WTC11 (cell line): ENCODE measurements around the gene RING1. TPM values are rescaled to one million over a fixed set of nuclear protein-coding genes. Genes with fewer than 3 reads are reported as not detected.

Experiments
- ATAC-seq: fragments of 200-7000 bp; cut with Tn5 transposase; 2 replicates; pipeline ENCODE4 v1.10.0; 2021; ENCODE audit warnings: mild to moderate bottlenecking, moderate library complexity
- CTCF ChIA-PET: fragments of 300-600 bp; sonication (Branson Sonifier 250); formaldehyde crosslinking; loops from one replicate; lab custom pipeline; 2021; ENCODE audit warnings: antibody characterized with exemption; lab: Charles Lee
- POLR2A ChIA-PET: fragments of 350-600 bp; sonication (Branson Sonifier 250); formaldehyde crosslinking; loops from one replicate; lab custom pipeline; 2021; ENCODE audit warnings: antibody characterized with exemption; lab: Charles Lee
- DNase-seq: peaks from one replicate; pipeline ENCODE4 v3.0.0; 2021; ENCODE audit warnings: low spot score
- H3K27ac Mint-ChIP-seq: 2 replicates; pipeline ENCODE4 v1.8.0; 2021; ENCODE audit warnings: mixed read lengths
- H3K27me3 Mint-ChIP-seq: 2 replicates; pipeline ENCODE4 v1.8.0; 2021; ENCODE audit warnings: low read depth, mild to moderate bottlenecking, moderate library complexity, mixed read lengths
- H3K36me3 Mint-ChIP-seq: 2 replicates; pipeline ENCODE4 v1.8.0; 2021; ENCODE audit warnings: mixed read lengths
- H3K4me1 Mint-ChIP-seq: 2 replicates; pipeline ENCODE4 v1.8.0; 2022; ENCODE audit warnings: mixed read lengths
- H3K4me3 Mint-ChIP-seq: 2 replicates; pipeline ENCODE4 v1.8.0; 2021; ENCODE audit warnings: mild to moderate bottlenecking, moderate library complexity, mixed read lengths
- H3K9me3 Mint-ChIP-seq: 2 replicates; pipeline ENCODE4 v1.8.0; 2021; ENCODE audit warnings: mixed read lengths
- CBFB ChIP-seq: sonication (generic); formaldehyde crosslinking; IDR thresholded peaks from 2 replicates; pipeline ENCODE4 v1.8.1; 2022; ENCODE audit warnings: mild to moderate bottlenecking, low read depth, missing genetic modification reagents
- CREM ChIP-seq: sonication (generic); formaldehyde crosslinking; IDR thresholded peaks from 2 replicates; pipeline ENCODE4 v1.8.1; 2022; ENCODE audit warnings: mild to moderate bottlenecking, missing genetic modification reagents, moderate library complexity
- GABPB1 ChIP-seq: sonication (generic); formaldehyde crosslinking; IDR thresholded peaks from 2 replicates; pipeline ENCODE4 v1.8.1; 2023; ENCODE audit warnings: mild to moderate bottlenecking, missing genetic modification reagents
- NFATC4 ChIP-seq: fragments of 250-450 bp; sonication (Bioruptor Pico); IDR thresholded peaks from 2 replicates; pipeline ENCODE4 v1.9.0; 2021; ENCODE audit warnings: mild to moderate bottlenecking
- NR3C1 ChIP-seq: sonication (generic); formaldehyde crosslinking; conservative IDR thresholded peaks from 2 replicates; pipeline ENCODE4 v1.8.1; 2023; ENCODE audit warnings: low read depth, mild to moderate bottlenecking, missing genetic modification reagents
- SP1 ChIP-seq: sonication (generic); formaldehyde crosslinking; conservative IDR thresholded peaks from 2 replicates; pipeline ENCODE4 v1.8.1; 2022; ENCODE audit warnings: missing genetic modification reagents
- ZNF232 ChIP-seq: sonication (generic); formaldehyde crosslinking; IDR thresholded peaks from 2 replicates; pipeline ENCODE4 v1.8.0; 2022; ENCODE audit warnings: mild to moderate bottlenecking, missing genetic modification reagents
- total RNA-seq: library from RNA; stranded (reverse); gene quantifications from 3 replicates; pipeline ENCODE4 v1.2.3, GENCODE V29; 2021
- TF ChIP-seq, protein P1 (sequence below): fragments of 250-450 bp; sonication (Bioruptor Pico); IDR thresholded peaks from 2 replicates; pipeline ENCODE4 v1.9.0; 2021; ENCODE audit warnings: mild to moderate bottlenecking, borderline replicate concordance
- TF ChIP-seq, protein P2 (sequence below): sonication (generic); formaldehyde crosslinking; IDR thresholded peaks from 2 replicates; pipeline ENCODE4 v1.8.1; 2023; ENCODE audit warnings: mild to moderate bottlenecking, missing genetic modification reagents, borderline replicate concordance
- TF ChIP-seq, protein P3 (sequence below): sonication (generic); formaldehyde crosslinking; IDR thresholded peaks from 2 replicates; pipeline ENCODE4 v1.8.0; 2022; ENCODE audit warnings: missing genetic modification reagents
- TF ChIP-seq, protein P4 (sequence below): sonication (generic); formaldehyde crosslinking; IDR thresholded peaks from 2 replicates; pipeline ENCODE4 v1.8.0; 2023; ENCODE audit warnings: missing genetic modification reagents, mild to moderate bottlenecking, borderline replicate concordance
- TF ChIP-seq, protein P5 (sequence below): sonication (generic); formaldehyde crosslinking; IDR thresholded peaks from 2 replicates; pipeline ENCODE4 v1.8.1; 2022; ENCODE audit warnings: low read depth, mild to moderate bottlenecking, moderate library complexity, missing genetic modification reagents, borderline replicate concordance

Gene RING1
- total RNA-seq, 1 experiment from 2014 or later = 26.6 TPM

DNA sequence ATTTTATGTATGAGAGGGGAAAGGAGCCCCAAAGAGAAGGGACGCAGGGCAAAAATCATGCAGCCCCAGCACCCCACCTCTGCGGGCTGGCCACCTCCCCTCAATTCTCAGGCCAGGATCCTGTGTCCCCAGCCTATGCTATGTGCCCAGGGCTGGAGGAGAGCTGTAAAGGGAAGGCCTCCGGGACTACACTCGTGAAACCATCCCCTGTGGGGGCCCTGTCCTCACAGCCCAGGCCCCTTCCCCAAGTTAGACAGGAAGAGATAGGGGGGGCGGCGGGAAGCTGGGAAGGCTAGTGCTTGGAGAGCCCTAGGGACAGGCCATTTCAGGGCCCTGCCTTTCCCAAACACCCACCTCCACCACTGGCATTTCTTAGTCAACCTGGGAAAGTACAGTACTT is 14.7 kb upstream of the RING1 start (continued):
- TF ChIP-seq, protein P1, sequence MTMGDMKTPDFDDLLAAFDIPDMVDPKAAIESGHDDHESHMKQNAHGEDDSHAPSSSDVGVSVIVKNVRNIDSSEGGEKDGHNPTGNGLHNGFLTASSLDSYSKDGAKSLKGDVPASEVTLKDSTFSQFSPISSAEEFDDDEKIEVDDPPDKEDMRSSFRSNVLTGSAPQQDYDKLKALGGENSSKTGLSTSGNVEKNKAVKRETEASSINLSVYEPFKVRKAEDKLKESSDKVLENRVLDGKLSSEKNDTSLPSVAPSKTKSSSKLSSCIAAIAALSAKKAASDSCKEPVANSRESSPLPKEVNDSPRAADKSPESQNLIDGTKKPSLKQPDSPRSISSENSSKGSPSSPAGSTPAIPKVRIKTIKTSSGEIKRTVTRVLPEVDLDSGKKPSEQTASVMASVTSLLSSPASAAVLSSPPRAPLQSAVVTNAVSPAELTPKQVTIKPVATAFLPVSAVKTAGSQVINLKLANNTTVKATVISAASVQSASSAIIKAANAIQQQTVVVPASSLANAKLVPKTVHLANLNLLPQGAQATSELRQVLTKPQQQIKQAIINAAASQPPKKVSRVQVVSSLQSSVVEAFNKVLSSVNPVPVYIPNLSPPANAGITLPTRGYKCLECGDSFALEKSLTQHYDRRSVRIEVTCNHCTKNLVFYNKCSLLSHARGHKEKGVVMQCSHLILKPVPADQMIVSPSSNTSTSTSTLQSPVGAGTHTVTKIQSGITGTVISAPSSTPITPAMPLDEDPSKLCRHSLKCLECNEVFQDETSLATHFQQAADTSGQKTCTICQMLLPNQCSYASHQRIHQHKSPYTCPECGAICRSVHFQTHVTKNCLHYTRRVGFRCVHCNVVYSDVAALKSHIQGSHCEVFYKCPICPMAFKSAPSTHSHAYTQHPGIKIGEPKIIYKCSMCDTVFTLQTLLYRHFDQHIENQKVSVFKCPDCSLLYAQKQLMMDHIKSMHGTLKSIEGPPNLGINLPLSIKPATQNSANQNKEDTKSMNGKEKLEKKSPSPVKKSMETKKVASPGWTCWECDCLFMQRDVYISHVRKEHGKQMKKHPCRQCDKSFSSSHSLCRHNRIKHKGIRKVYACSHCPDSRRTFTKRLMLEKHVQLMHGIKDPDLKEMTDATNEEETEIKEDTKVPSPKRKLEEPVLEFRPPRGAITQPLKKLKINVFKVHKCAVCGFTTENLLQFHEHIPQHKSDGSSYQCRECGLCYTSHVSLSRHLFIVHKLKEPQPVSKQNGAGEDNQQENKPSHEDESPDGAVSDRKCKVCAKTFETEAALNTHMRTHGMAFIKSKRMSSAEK (CRISPR knock-in tag) = no peak

DNA sequence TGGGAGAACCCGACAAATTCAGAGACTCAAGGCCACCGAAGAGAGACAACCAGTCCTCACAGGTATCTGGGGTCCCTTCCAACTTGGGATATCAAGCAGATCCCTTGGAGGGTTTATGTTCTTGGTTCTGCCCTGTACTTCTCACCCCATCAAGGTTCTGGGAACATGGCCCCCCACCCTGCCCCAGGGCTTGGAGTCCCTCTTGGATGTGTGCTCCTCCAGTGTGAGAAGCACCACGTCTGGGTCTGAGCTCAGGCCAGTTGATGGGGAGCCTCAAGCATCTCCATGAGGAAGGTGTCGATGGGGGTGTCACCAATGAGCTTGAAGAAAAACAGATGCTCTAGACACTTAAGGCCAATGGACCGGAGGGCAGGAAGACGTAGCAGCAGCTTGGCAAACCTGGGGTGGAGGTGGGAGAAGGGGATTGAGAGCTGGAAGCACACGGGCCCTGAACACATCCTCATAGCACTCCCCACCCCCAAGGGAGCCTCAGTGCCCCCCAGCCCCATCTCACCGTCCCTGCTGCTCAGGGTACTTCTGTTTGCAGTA is 13.8 kb upstream of the RING1 start:
- CTCF ChIA-PET = interaction anchor here (1.6 to 1.9 kb wide), 3 partner anchors 22 to 194 kb away, joined by 3 to 10 read pairs (median 4); no protein-coding TSS in a partner anchor
- Mint-ChIP-seq H3K27ac (no peak overlapping the region), H3K4me1 (peaks cover 30% of the 10 kb centered on the region), H3K4me3 (no peak overlapping the region), H3K27me3 (peaks cover 23% of the 10 kb centered on the region), H3K9me3 (no peaks in the 10 kb centered on the region), H3K36me3 (peaks cover 17% of the 10 kb centered on the region)
- TF ChIP-seq, protein P2, sequence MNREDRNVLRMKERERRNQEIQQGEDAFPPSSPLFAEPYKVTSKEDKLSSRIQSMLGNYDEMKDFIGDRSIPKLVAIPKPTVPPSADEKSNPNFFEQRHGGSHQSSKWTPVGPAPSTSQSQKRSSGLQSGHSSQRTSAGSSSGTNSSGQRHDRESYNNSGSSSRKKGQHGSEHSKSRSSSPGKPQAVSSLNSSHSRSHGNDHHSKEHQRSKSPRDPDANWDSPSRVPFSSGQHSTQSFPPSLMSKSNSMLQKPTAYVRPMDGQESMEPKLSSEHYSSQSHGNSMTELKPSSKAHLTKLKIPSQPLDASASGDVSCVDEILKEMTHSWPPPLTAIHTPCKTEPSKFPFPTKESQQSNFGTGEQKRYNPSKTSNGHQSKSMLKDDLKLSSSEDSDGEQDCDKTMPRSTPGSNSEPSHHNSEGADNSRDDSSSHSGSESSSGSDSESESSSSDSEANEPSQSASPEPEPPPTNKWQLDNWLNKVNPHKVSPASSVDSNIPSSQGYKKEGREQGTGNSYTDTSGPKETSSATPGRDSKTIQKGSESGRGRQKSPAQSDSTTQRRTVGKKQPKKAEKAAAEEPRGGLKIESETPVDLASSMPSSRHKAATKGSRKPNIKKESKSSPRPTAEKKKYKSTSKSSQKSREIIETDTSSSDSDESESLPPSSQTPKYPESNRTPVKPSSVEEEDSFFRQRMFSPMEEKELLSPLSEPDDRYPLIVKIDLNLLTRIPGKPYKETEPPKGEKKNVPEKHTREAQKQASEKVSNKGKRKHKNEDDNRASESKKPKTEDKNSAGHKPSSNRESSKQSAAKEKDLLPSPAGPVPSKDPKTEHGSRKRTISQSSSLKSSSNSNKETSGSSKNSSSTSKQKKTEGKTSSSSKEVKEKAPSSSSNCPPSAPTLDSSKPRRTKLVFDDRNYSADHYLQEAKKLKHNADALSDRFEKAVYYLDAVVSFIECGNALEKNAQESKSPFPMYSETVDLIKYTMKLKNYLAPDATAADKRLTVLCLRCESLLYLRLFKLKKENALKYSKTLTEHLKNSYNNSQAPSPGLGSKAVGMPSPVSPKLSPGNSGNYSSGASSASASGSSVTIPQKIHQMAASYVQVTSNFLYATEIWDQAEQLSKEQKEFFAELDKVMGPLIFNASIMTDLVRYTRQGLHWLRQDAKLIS (CRISPR knock-in tag) = no peak
- TF ChIP-seq, protein P3, sequence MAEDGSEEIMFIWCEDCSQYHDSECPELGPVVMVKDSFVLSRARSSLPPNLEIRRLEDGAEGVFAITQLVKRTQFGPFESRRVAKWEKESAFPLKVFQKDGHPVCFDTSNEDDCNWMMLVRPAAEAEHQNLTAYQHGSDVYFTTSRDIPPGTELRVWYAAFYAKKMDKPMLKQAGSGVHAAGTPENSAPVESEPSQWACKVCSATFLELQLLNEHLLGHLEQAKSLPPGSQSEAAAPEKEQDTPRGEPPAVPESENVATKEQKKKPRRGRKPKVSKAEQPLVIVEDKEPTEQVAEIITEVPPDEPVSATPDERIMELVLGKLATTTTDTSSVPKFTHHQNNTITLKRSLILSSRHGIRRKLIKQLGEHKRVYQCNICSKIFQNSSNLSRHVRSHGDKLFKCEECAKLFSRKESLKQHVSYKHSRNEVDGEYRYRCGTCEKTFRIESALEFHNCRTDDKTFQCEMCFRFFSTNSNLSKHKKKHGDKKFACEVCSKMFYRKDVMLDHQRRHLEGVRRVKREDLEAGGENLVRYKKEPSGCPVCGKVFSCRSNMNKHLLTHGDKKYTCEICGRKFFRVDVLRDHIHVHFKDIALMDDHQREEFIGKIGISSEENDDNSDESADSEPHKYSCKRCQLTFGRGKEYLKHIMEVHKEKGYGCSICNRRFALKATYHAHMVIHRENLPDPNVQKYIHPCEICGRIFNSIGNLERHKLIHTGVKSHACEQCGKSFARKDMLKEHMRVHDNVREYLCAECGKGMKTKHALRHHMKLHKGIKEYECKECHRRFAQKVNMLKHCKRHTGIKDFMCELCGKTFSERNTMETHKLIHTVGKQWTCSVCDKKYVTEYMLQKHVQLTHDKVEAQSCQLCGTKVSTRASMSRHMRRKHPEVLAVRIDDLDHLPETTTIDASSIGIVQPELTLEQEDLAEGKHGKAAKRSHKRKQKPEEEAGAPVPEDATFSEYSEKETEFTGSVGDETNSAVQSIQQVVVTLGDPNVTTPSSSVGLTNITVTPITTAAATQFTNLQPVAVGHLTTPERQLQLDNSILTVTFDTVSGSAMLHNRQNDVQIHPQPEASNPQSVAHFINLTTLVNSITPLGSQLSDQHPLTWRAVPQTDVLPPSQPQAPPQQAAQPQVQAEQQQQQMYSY (CRISPR knock-in tag) = peak; percentile 58
- ATAC-seq (no peak), DNase-seq (no peak)
- POLR2A ChIA-PET = interaction anchor here (1.4 kb wide), 1 partner anchor 223 kb away, joined by 4 read pairs; no protein-coding TSS in a partner anchor

DNA sequence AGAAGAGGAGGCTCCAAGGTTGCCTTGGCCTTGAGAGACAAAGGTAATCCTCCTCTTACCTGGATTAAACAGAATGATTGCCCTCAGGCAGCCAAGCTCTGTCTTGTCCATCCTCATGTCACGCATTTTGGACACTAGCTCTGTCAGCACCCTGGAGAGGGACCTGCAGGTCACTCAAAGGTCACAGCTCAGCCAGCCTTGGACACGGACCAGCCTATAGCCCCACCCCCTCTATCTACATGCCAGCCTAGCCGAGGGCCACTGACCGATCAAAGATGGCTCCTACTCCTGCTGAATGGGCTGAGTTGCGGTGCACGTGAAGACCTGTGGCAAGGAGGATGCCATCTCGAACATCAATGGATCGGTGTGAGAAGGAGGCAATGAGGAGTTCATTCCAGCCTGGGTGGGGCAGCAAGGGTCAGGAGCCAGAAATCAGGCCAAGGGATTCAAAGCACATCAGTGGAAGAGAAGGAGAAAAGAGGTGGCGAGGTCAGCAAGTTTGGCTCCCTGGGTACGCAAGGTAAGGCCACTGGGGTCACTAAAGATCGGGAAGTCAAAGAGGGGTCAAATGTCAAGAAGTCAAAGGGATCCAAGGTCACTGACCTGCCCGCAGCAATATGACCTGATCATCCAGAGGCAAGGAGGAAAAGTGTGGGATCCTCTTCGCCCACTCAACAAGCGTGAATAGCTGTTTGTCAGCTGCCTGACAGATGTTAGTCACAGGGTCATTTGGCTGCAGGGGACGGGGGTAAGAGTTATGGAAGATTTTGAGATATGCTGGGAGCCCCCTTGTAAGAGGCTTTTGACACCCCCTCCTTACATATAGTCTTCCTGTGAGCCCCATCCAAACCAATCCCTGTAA is 12.8 kb upstream of the RING1 start:
- peaks cover 17% of the 10 kb centered on the region for H3K36me3 Mint-ChIP-seq
- H3K27ac Mint-ChIP-seq = no peak overlapping the region; the same call in 1 of the 2 replicates
- no peak overlapping the region for H3K4me3 Mint-ChIP-seq
- ChIA-PET CTCF (interaction anchor here (1.6 kb wide), 1 partner anchor 23 kb away, joined by 4 read pairs; no protein-coding TSS in a partner anchor), POLR2A (interaction anchor here (1.4 kb wide), 1 partner anchor 224 kb away, joined by 4 read pairs; no protein-coding TSS in a partner anchor)
- H3K4me1 Mint-ChIP-seq = peaks cover 32% of the 10 kb centered on the region
- H3K27me3 Mint-ChIP-seq = peaks cover 23% of the 10 kb centered on the region
- no peaks in the 10 kb centered on the region for H3K9me3 Mint-ChIP-seq
- DNase-seq (no peak), ATAC-seq (no peak)
- TF ChIP-seq GABPB1 (no peak), ZNF232 (CRISPR knock-in tag) (no peak), NR3C1 (CRISPR knock-in tag) (no peak), CREM (CRISPR knock-in tag) (no peak), CBFB (CRISPR knock-in tag) (no peak), SP1 (CRISPR knock-in tag) (no peak), NFATC4 (CRISPR knock-in tag) (no peak)
- TF ChIP-seq, protein P4, sequence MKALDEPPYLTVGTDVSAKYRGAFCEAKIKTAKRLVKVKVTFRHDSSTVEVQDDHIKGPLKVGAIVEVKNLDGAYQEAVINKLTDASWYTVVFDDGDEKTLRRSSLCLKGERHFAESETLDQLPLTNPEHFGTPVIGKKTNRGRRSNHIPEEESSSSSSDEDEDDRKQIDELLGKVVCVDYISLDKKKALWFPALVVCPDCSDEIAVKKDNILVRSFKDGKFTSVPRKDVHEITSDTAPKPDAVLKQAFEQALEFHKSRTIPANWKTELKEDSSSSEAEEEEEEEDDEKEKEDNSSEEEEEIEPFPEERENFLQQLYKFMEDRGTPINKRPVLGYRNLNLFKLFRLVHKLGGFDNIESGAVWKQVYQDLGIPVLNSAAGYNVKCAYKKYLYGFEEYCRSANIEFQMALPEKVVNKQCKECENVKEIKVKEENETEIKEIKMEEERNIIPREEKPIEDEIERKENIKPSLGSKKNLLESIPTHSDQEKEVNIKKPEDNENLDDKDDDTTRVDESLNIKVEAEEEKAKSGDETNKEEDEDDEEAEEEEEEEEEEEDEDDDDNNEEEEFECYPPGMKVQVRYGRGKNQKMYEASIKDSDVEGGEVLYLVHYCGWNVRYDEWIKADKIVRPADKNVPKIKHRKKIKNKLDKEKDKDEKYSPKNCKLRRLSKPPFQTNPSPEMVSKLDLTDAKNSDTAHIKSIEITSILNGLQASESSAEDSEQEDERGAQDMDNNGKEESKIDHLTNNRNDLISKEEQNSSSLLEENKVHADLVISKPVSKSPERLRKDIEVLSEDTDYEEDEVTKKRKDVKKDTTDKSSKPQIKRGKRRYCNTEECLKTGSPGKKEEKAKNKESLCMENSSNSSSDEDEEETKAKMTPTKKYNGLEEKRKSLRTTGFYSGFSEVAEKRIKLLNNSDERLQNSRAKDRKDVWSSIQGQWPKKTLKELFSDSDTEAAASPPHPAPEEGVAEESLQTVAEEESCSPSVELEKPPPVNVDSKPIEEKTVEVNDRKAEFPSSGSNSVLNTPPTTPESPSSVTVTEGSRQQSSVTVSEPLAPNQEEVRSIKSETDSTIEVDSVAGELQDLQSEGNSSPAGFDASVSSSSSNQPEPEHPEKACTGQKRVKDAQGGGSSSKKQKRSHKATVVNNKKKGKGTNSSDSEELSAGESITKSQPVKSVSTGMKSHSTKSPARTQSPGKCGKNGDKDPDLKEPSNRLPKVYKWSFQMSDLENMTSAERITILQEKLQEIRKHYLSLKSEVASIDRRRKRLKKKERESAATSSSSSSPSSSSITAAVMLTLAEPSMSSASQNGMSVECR = no peak
- TF ChIP-seq, protein P5, sequence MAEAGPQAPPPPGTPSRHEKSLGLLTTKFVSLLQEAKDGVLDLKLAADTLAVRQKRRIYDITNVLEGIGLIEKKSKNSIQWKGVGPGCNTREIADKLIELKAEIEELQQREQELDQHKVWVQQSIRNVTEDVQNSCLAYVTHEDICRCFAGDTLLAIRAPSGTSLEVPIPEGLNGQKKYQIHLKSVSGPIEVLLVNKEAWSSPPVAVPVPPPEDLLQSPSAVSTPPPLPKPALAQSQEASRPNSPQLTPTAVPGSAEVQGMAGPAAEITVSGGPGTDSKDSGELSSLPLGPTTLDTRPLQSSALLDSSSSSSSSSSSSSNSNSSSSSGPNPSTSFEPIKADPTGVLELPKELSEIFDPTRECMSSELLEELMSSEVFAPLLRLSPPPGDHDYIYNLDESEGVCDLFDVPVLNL (CRISPR knock-in tag) = no peak
